MM.1S (cell line): ENCODE results near the gene DNAH6.

Experiments used
- DNase-seq: peaks from one replicate; pipeline ENCODE4 v3.0.0-alpha.2; 2015
- H2AFZ ChIP-seq: fragments of 300-600 bp; sonication (generic); 2 replicates; pipeline ENCODE4 v1.6.0; 2016; ENCODE audit warnings: antibody characterized with exemption, low read length
- H3F3A ChIP-seq: fragments of 300-600 bp; sonication (generic); 2 replicates; pipeline ENCODE4 v1.6.1; 2016; ENCODE audit warnings: mild to moderate bottlenecking, antibody characterized with exemption, low read length, moderate library complexity, mixed read lengths; ENCODE audit not compliant: insufficient read depth
- H3K27ac ChIP-seq: fragments of 300-600 bp; sonication (generic); 2 replicates; pipeline ENCODE4 v1.5.1; 2016; ENCODE audit warnings: mild to moderate bottlenecking, low read length
- H3K27me3 ChIP-seq: fragments of 300-600 bp; sonication (generic); replicated peaks from 2 replicates; pipeline ENCODE4 v1.6.0; 2016; ENCODE audit warnings: low read length; ENCODE audit not compliant: insufficient read depth
- H3K36me3 ChIP-seq: fragments of 300-600 bp; sonication (generic); replicated peaks from 2 replicates; pipeline ENCODE4 v1.6.1; 2016; ENCODE audit warnings: mild to moderate bottlenecking, low read length, mixed read lengths; ENCODE audit not compliant: insufficient read depth
- H3K4me1 ChIP-seq: fragments of 300-600 bp; sonication (generic); 2 replicates; pipeline ENCODE4 v1.6.1; 2016; ENCODE audit warnings: low read length, mixed read lengths
- H3K4me2 ChIP-seq: fragments of 300-600 bp; sonication (generic); 2 replicates; pipeline ENCODE4 v1.6.0; 2016; ENCODE audit warnings: low read depth, low read length
- H3K4me3 ChIP-seq: fragments of 300-600 bp; sonication (generic); 2 replicates; pipeline ENCODE4 v1.5.1; 2016; ENCODE audit warnings: low read length, mixed read lengths
- H3K79me2 ChIP-seq: fragments of 300-600 bp; sonication (generic); 2 replicates; pipeline ENCODE4 v1.6.1; 2016; ENCODE audit warnings: mixed run types, low read length, mixed read lengths
- H3K9ac ChIP-seq: fragments of 300-600 bp; sonication (generic); 2 replicates; pipeline ENCODE4 v1.6.1; 2016; ENCODE audit warnings: low read length, mixed read lengths
- H3K9me2 ChIP-seq: fragments of 300-600 bp; sonication (generic); replicated peaks from 2 replicates; pipeline ENCODE4 v1.6.1; 2016; ENCODE audit warnings: mild to moderate bottlenecking, low read length, mixed read lengths; ENCODE audit not compliant: insufficient read depth
- H3K9me3 ChIP-seq: fragments of 300-600 bp; sonication (generic); replicated peaks from 2 replicates; pipeline ENCODE4 v1.6.1; 2016; ENCODE audit warnings: mild to moderate bottlenecking, low read length, mixed read lengths; ENCODE audit not compliant: insufficient read depth
- H4K20me1 ChIP-seq: fragments of 300-600 bp; sonication (generic); 2 replicates; pipeline ENCODE4 v1.6.1; 2016; ENCODE audit warnings: mild to moderate bottlenecking, low read length, moderate library complexity, mixed read lengths; ENCODE audit not compliant: insufficient read depth
- EZH2 ChIP-seq: fragments of 300-600 bp; sonication (generic); optimal IDR thresholded peaks from 2 replicates; pipeline ENCODE3; 2017; ENCODE audit warnings: low read depth, mild to moderate bottlenecking, antibody characterized with exemption, low read length, mixed read lengths
- EZH2phosphoT487 ChIP-seq: fragments of 300-600 bp; sonication (generic); IDR thresholded peaks from 2 replicates; pipeline ENCODE4 v1.6.1; 2018; ENCODE audit warnings: antibody characterized with exemption, low read length
- TF ChIP-seq, protein P1 (sequence below): fragments of 300-600 bp; sonication (generic); IDR thresholded peaks from 2 replicates; pipeline ENCODE4 v1.5.1; 2016; ENCODE audit warnings: antibody characterized with exemption, low read length, mixed read lengths

Gene DNAH6

GRCh38 chr2:84836215-84836614, 319.9 kb downstream of the DNAH6 start:
- Histone ChIP-seq H3K9me3 (no peaks in the 10 kb centered on the region), H2AFZ (no peak overlapping the region), H3K4me1 (no peaks in the 10 kb centered on the region), H4K20me1 (no peaks in the 10 kb centered on the region), H3K27ac (no peak overlapping the region), H3K4me3 (no peak overlapping the region), H3K79me2 (no peaks in the 10 kb centered on the region), H3F3A (no peaks in the 10 kb centered on the region), H3K9ac (no peak overlapping the region), H3K36me3 (no peaks in the 10 kb centered on the region), H3K9me2 (no peaks in the 10 kb centered on the region), H3K4me2 (no peak overlapping the region), H3K27me3 (no peaks in the 10 kb centered on the region)
- TF ChIP-seq, protein P1, sequence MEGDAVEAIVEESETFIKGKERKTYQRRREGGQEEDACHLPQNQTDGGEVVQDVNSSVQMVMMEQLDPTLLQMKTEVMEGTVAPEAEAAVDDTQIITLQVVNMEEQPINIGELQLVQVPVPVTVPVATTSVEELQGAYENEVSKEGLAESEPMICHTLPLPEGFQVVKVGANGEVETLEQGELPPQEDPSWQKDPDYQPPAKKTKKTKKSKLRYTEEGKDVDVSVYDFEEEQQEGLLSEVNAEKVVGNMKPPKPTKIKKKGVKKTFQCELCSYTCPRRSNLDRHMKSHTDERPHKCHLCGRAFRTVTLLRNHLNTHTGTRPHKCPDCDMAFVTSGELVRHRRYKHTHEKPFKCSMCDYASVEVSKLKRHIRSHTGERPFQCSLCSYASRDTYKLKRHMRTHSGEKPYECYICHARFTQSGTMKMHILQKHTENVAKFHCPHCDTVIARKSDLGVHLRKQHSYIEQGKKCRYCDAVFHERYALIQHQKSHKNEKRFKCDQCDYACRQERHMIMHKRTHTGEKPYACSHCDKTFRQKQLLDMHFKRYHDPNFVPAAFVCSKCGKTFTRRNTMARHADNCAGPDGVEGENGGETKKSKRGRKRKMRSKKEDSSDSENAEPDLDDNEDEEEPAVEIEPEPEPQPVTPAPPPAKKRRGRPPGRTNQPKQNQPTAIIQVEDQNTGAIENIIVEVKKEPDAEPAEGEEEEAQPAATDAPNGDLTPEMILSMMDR, result no peak
- no peak for TF ChIP-seq EZH2
- no peak for TF ChIP-seq EZH2phosphoT487
- no peak for DNase-seq

- no peak for DNase-seq
- H3K27me3 ChIP-seq, result no peaks in the 10 kb centered on the region
- no peak for TF ChIP-seq EZH2phosphoT487
- no peak for TF ChIP-seq EZH2
- TF ChIP-seq, protein P1, result no peak
- no peaks in the 10 kb centered on the region for H4K20me1 ChIP-seq
- H3K9me2 ChIP-seq, result no peaks in the 10 kb centered on the region
- no peak overlapping the region for H3K9ac ChIP-seq
- H2AFZ ChIP-seq, result no peak overlapping the region
- H3F3A ChIP-seq, result no peaks in the 10 kb centered on the region
- no peak overlapping the region for H3K4me3 ChIP-seq
- H3K4me1 ChIP-seq, result no peaks in the 10 kb centered on the region
- H3K4me2 ChIP-seq, result no peak overlapping the region
- no peaks in the 10 kb centered on the region for H3K79me2 ChIP-seq
- no peak overlapping the region for H3K27ac ChIP-seq
- no peaks in the 10 kb centered on the region for H3K9me3 ChIP-seq
- no peaks in the 10 kb centered on the region for H3K36me3 ChIP-seq
Observed at GRCh38 chr2:84838434-84839145, 322.3 kb downstream of the DNAH6 start.

- no peaks in the 10 kb centered on the region for H3K9me3 ChIP-seq
- H3F3A ChIP-seq, result no peaks in the 10 kb centered on the region
- H4K20me1 ChIP-seq, result no peaks in the 10 kb centered on the region
- no peak overlapping the region for H3K4me3 ChIP-seq
- no peak for DNase-seq
- H3K27me3 ChIP-seq, result no peaks in the 10 kb centered on the region
- no peak overlapping the region for H2AFZ ChIP-seq
- no peaks in the 10 kb centered on the region for H3K79me2 ChIP-seq
- TF ChIP-seq, protein P1, result no peak
- TF ChIP-seq EZH2 (no peak), EZH2phosphoT487 (no peak)
- H3K4me2 ChIP-seq, result no peak overlapping the region
- H3K4me1 ChIP-seq, result no peaks in the 10 kb centered on the region
- H3K9ac ChIP-seq, result no peak overlapping the region
- no peak overlapping the region for H3K27ac ChIP-seq
- H3K9me2 ChIP-seq, result no peaks in the 10 kb centered on the region
- H3K36me3 ChIP-seq, result no peaks in the 10 kb centered on the region
Observed at GRCh38 chr2:84839851-84840250, 323.6 kb downstream of the DNAH6 start.
